Loucy (cell line): ENCODE results near the gene KNDC1.

ENCODE experiments used
- H2AFZ ChIP-seq: fragments of 200-600 bp; sonication (generic); 2 replicates; pipeline ENCODE4 v1.6.0; 2016; ENCODE audit warnings: antibody characterized with exemption, mild to moderate bottlenecking, low read length, moderate library complexity
- H3F3A ChIP-seq: fragments of 200-600 bp; 2 replicates; pipeline ENCODE4 v1.6.0; 2016; ENCODE audit warnings: antibody characterized with exemption, low read depth, mild to moderate bottlenecking
- H3K27me3 ChIP-seq: fragments of 200-600 bp; sonication (generic); 2 replicates; pipeline ENCODE4 v1.6.1; 2014; ENCODE audit warnings: low read length, mild to moderate bottlenecking; ENCODE audit not compliant: insufficient read depth, poor library complexity, severe bottlenecking
- H3K36me3 ChIP-seq: fragments of 200-600 bp; sonication (generic); 2 replicates; pipeline ENCODE4 v1.6.1; 2016; ENCODE audit warnings: low read length; ENCODE audit not compliant: insufficient read depth
- H3K4me1 ChIP-seq: fragments of 200-600 bp; sonication (generic); 2 replicates; pipeline ENCODE4 v1.5.1; 2014; ENCODE audit warnings: low read length, mild to moderate bottlenecking; ENCODE audit not compliant: insufficient read depth, poor library complexity, severe bottlenecking
- H3K4me2 ChIP-seq: fragments of 200-600 bp; sonication (generic); 2 replicates; pipeline ENCODE4 v1.6.0; 2014; ENCODE audit warnings: antibody characterized with exemption, low read length, low read depth, mild to moderate bottlenecking; ENCODE audit not compliant: poor library complexity, severe bottlenecking
- H3K4me3 ChIP-seq: fragments of 200-600 bp; sonication (generic); 2 replicates; pipeline ENCODE4 v1.5.1; 2014; ENCODE audit warnings: low read length, mild to moderate bottlenecking, mixed read lengths; ENCODE audit not compliant: poor library complexity, severe bottlenecking
- H3K79me2 ChIP-seq: fragments of 200-600 bp; sonication (generic); 2 replicates; pipeline ENCODE4 v1.6.1; 2014; ENCODE audit warnings: low read length; ENCODE audit not compliant: insufficient read depth
- H3K9ac ChIP-seq: fragments of 200-600 bp; sonication (generic); 2 replicates; pipeline ENCODE4 v1.6.0; 2014; ENCODE audit warnings: mild to moderate bottlenecking, low read depth, low read length, moderate library complexity; ENCODE audit not compliant: poor library complexity, severe bottlenecking
- H3K9me2 ChIP-seq: fragments of 200-600 bp; sonication (generic); replicated peaks from 2 replicates; pipeline ENCODE4 v1.6.1; 2016; ENCODE audit warnings: low read depth, low read length, mixed read lengths
- H3K9me3 ChIP-seq: fragments of 200-600 bp; sonication (generic); 2 replicates; pipeline ENCODE4 v1.6.1; 2014; ENCODE audit warnings: mild to moderate bottlenecking, antibody characterized with exemption, low read length, low read depth; ENCODE audit not compliant: insufficient read depth
- H4K20me1 ChIP-seq: fragments of 200-600 bp; sonication (generic); 2 replicates; pipeline ENCODE4 v1.6.0; 2014; ENCODE audit warnings: antibody characterized with exemption, low read length, mild to moderate bottlenecking; ENCODE audit not compliant: insufficient read depth, poor library complexity, severe bottlenecking
- EZH2phosphoT487 ChIP-seq: fragments of 200-600 bp; IDR thresholded peaks from 2 replicates; pipeline ENCODE4 v1.6.1; 2018; ENCODE audit warnings: antibody characterized with exemption, mild to moderate bottlenecking, moderate library complexity, borderline replicate concordance
- TF ChIP-seq, protein P1 (sequence below): fragments of 200-600 bp; sonication (generic); conservative IDR thresholded peaks from 2 replicates; pipeline ENCODE4 v1.5.1; 2014; ENCODE audit warnings: mild to moderate bottlenecking, antibody characterized with exemption, low read length

KNDC1 gene

GRCh38 chr10:133239990-133240389 is 80.0 kb downstream of the KNDC1 start:
- Histone ChIP-seq H3K9ac (no peak overlapping the region), H3K79me2 (no peaks in the 10 kb centered on the region), H4K20me1 (no peaks in the 10 kb centered on the region), H3K27me3 (no peaks in the 10 kb centered on the region), H3K4me3 (no peak overlapping the region), H3K9me2 (no peaks in the 10 kb centered on the region), H3K4me2 (no peak overlapping the region), H3K9me3 (no peaks in the 10 kb centered on the region; the same call in 1 of the 2 replicates), H3K4me1 (no peaks in the 10 kb centered on the region), H3K36me3 (no peaks in the 10 kb centered on the region), H3F3A (no peaks in the 10 kb centered on the region), H2AFZ (no peak overlapping the region)
- TF ChIP-seq, protein P1, sequence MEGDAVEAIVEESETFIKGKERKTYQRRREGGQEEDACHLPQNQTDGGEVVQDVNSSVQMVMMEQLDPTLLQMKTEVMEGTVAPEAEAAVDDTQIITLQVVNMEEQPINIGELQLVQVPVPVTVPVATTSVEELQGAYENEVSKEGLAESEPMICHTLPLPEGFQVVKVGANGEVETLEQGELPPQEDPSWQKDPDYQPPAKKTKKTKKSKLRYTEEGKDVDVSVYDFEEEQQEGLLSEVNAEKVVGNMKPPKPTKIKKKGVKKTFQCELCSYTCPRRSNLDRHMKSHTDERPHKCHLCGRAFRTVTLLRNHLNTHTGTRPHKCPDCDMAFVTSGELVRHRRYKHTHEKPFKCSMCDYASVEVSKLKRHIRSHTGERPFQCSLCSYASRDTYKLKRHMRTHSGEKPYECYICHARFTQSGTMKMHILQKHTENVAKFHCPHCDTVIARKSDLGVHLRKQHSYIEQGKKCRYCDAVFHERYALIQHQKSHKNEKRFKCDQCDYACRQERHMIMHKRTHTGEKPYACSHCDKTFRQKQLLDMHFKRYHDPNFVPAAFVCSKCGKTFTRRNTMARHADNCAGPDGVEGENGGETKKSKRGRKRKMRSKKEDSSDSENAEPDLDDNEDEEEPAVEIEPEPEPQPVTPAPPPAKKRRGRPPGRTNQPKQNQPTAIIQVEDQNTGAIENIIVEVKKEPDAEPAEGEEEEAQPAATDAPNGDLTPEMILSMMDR: no peak
- no peak for TF ChIP-seq EZH2phosphoT487

- Histone ChIP-seq H3F3A (no peaks in the 10 kb centered on the region), H3K4me2 (no peak overlapping the region), H3K9ac (no peak overlapping the region), H3K79me2 (no peaks in the 10 kb centered on the region), H3K4me1 (no peaks in the 10 kb centered on the region), H3K36me3 (no peaks in the 10 kb centered on the region), H2AFZ (no peak overlapping the region), H3K9me2 (no peaks in the 10 kb centered on the region), H3K9me3 (no peaks in the 10 kb centered on the region; the same call in 1 of the 2 replicates), H4K20me1 (no peaks in the 10 kb centered on the region), H3K4me3 (no peak overlapping the region), H3K27me3 (no peaks in the 10 kb centered on the region)
- TF ChIP-seq, protein P1: no peak
- no peak for TF ChIP-seq EZH2phosphoT487
These were observed 81.6 kb downstream of the KNDC1 start for GRCh38 chr10:133241501-133242205.

DNA sequence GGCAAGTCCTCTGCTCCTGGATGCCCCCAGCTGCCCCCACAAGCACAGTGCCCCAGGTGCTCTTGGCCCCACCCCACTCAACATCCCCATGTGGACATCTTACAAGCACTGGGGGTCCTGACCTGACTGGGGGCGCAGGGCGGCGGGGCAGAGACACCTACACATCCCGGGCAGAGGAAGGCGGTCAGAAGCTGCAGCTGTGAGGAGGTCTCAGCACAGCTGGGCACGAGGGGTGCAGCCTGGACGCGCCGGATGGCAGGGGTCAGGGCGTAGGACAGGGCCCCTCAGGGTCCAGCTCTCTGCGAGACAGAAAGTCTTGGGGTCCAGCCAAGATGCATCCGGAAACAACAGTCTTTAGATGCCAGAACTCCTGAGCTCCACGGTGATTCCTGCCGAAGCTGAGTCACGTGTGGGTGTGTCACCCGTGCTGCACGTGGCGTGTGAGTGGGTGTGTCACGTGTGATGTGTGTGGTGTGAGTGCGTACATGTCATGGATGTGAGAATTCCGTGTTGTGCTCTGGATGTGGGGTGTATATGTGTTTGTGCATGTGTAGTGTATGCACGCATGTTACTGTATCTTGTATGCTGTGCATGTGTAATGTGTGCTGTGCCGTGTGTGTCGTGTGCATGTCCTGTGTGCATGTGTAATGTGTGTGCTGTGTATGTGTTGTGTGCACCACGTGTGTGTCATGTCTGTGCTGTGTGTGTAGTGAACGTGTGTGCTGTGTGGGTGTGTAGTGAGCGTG is 82.8 kb downstream of the KNDC1 start:
- Histone ChIP-seq H3K79me2 (no peaks in the 10 kb centered on the region), H3K36me3 (no peaks in the 10 kb centered on the region), H3K9ac (no peak overlapping the region)

More for the DNA sequence above, 82.8 kb downstream of the KNDC1 start:
- no peaks in the 10 kb centered on the region for H4K20me1 ChIP-seq
- no peaks in the 10 kb centered on the region; the same call in 1 of the 2 replicates for H3K9me3 ChIP-seq
- no peak overlapping the region for H3K4me3 ChIP-seq
- H2AFZ ChIP-seq: no peak overlapping the region
- no peaks in the 10 kb centered on the region for H3F3A ChIP-seq
- peaks cover 4% of the 10 kb centered on the region for H3K4me1 ChIP-seq
- H3K27me3 ChIP-seq: no peaks in the 10 kb centered on the region
- H3K9me2 ChIP-seq: no peaks in the 10 kb centered on the region
- H3K4me2 ChIP-seq: no peak overlapping the region
- TF ChIP-seq, protein P1: no peak
- no peak for TF ChIP-seq EZH2phosphoT487
